HepG2 (cell line): Measurements from ENCODE around the gene TNFSF13. TPM values are rescaled to one million over a fixed set of nuclear protein-coding genes. Genes with fewer than 3 reads are reported as not detected.

Experiments used
- ATAC-seq: fragments of 200-7000 bp; cut with Tn5 transposase; 3 replicates; pipeline ENCODE4 v1.9.1; 2020; ENCODE audit warnings: mild to moderate bottlenecking, moderate library complexity
- BruUV-seq: library from RNA; stranded (reverse); fragments of 400-500 nt; replicated peaks from 2 replicates; lab custom pipeline; 2021; lab: Mats Ljungman, UMichigan
- CTCF ChIA-PET: fragments of 300-600 bp; formaldehyde crosslinking; extraction: SDS; loops from one replicate; lab custom pipeline; 2021; ENCODE audit warnings: low total read pairs, inconsistent platforms, low intra/inter-chr PET ratio; lab: Yijun Ruan, JAX
- POLR2A ChIA-PET: fragments of 350-600 bp; sonication (Branson Sonifier 250); formaldehyde crosslinking; loops from one replicate; lab custom pipeline; 2020; ENCODE audit warnings: antibody characterized with exemption, inconsistent platforms; lab: Yijun Ruan, JAX
- DNase-seq: peaks from one replicate; pipeline ENCODE4 v3.0.0-alpha.2; 2015; ENCODE audit warnings: low spot score
- FAIRE-seq: peaks from 3 replicates; lab custom pipeline; 2011; peaks lifted over from hg19 to GRCh38; lab: Jason Lieb, UNC
- H2AFZ ChIP-seq: one replicate; pipeline ENCODE4 v1.6.1; 2011; ENCODE audit warnings: low read length, inconsistent platforms
- H3K27ac ChIP-seq: fragments of 300-600 bp; 3 replicates; pipeline ENCODE4 v1.8.0; 2011; ENCODE audit warnings: mixed run types, mild to moderate bottlenecking, mixed read lengths, low read length, inconsistent platforms; ENCODE audit not compliant: insufficient read depth; ENCODE audit errors: extremely low read length
- H3K27me3 ChIP-seq, 2 experiments: fragments of 200-600 bp in 1 of 2; 2 replicates in 1 of 2; 3 replicates in 1 of 2; pipeline versions ENCODE4 v1.6.0 to v1.8.0; 2011; ENCODE audit warnings: low read length in 2 of 2, mild to moderate bottlenecking in 2 of 2, moderate library complexity in 2 of 2, inconsistent platforms in 1 of 2; ENCODE audit not compliant: insufficient read depth in 2 of 2, control insufficient read depth in 1 of 2
- H3K36me3 ChIP-seq, 2 experiments: fragments of 200-600 bp in 1 of 2; replicated peaks in 1 of 2; 2 replicates in 1 of 2; 3 replicates in 1 of 2; pipeline versions ENCODE4 v1.5.1 to v1.8.0; 2011; ENCODE audit warnings: low read length in 2 of 2, inconsistent platforms in 1 of 2; ENCODE audit not compliant: insufficient read depth in 2 of 2, control insufficient read depth in 1 of 2
- H3K4me1 ChIP-seq: 2 replicates; pipeline ENCODE4 v1.5.1; 2012; ENCODE audit warnings: low read length, inconsistent platforms; ENCODE audit not compliant: insufficient read depth
- H3K4me2 ChIP-seq: 2 replicates; pipeline ENCODE4 v1.6.0; 2011; ENCODE audit warnings: low read depth, low read length, inconsistent platforms
- H3K4me3 ChIP-seq, 3 experiments: fragments of 200-600 bp in 1 of 3; sonication (generic), shearing (Covaris generic) in 1 of 3; replicated peaks in 1 of 3; 2 replicates each; pipeline ENCODE4 v1.5.1; 2011 to 2016; ENCODE audit warnings: low read length in 3 of 3, inconsistent platforms in 2 of 3, low read depth in 2 of 3, mild to moderate bottlenecking in 2 of 3, control low read depth in 1 of 3, mixed read lengths in 1 of 3; ENCODE audit not compliant: insufficient read depth in 1 of 3
- H3K79me2 ChIP-seq: one replicate; pipeline ENCODE4 v1.6.1; 2011; ENCODE audit warnings: low read length, inconsistent platforms; ENCODE audit not compliant: insufficient read depth
- H3K9ac ChIP-seq: 2 replicates; pipeline ENCODE4 v1.6.0; 2011; ENCODE audit warnings: mild to moderate bottlenecking, low read depth, low read length, inconsistent platforms; ENCODE audit not compliant: insufficient read depth
- H3K9me3 ChIP-seq: 2 replicates; pipeline ENCODE4 v1.5.1; 2012; ENCODE audit warnings: mild to moderate bottlenecking, low read length
- H4K20me1 ChIP-seq: 2 replicates; pipeline ENCODE4 v1.6.0; 2011; ENCODE audit warnings: inconsistent platforms, mild to moderate bottlenecking, low read length, moderate library complexity; ENCODE audit not compliant: insufficient read depth
- CENPX ChIP-seq: sonication (generic); formaldehyde crosslinking; IDR thresholded peaks from 2 replicates; pipeline ENCODE4 v1.9.0; 2021; ENCODE audit warnings: mild to moderate bottlenecking, missing genetic modification reagents, moderate library complexity
- ETV5 ChIP-seq: IDR thresholded peaks from 2 replicates; pipeline ENCODE4 v1.6.1; 2018; ENCODE audit warnings: missing biosample characterization, missing genetic modification reagents, inconsistent platforms, borderline replicate concordance
- HMG20A ChIP-seq: IDR thresholded peaks from 2 replicates; pipeline ENCODE4 v1.6.1; 2016; ENCODE audit warnings: borderline replicate concordance
- NFRKB ChIP-seq: fragments of 450-650 bp; IDR thresholded peaks from 2 replicates; pipeline ENCODE4 v1.6.1; 2017
- PHF20 ChIP-seq: sonication (generic); formaldehyde crosslinking; IDR thresholded peaks from 2 replicates; pipeline ENCODE4 v1.5.0; 2020; ENCODE audit warnings: mild to moderate bottlenecking, missing genetic modification reagents
- SRSF4 ChIP-seq: fragments of 200-400 bp; formaldehyde crosslinking; IDR thresholded peaks from one replicate; pipeline ENCODE4 v1.6.1; 2018; ENCODE audit warnings: mild to moderate bottlenecking, low read depth, low read length, moderate library complexity; ENCODE audit not compliant: poor library complexity, severe bottlenecking
- TCF12 ChIP-seq, 2 experiments: fragments of 450-650 bp in 1 of 2; sonication (generic) in 1 of 2; formaldehyde crosslinking in 1 of 2; IDR thresholded peaks; 2 replicates each; pipeline versions ENCODE4 v1.6.1 to v1.8.0; 2017 to 2022; ENCODE audit warnings: antibody characterized with exemption in 1 of 2, mild to moderate bottlenecking in 1 of 2, missing genetic modification reagents in 1 of 2, moderate library complexity in 1 of 2
- U2AF1 ChIP-seq: fragments of 200-400 bp; formaldehyde crosslinking; optimal IDR thresholded peaks from 2 replicates; pipeline ENCODE3; 2017; ENCODE audit warnings: mild to moderate bottlenecking, low read depth, low read length
- XRCC5 ChIP-seq: fragments of 200-400 bp; formaldehyde crosslinking; optimal IDR thresholded peaks from 2 replicates; pipeline ENCODE3; 2017; ENCODE audit warnings: mild to moderate bottlenecking, low read length
- ZFP37 ChIP-seq: sonication (generic); formaldehyde crosslinking; IDR thresholded peaks from 2 replicates; pipeline ENCODE4 v1.4.0; 2020; ENCODE audit warnings: missing genetic modification reagents, borderline replicate concordance
- ZNF430 ChIP-seq: sonication (generic); formaldehyde crosslinking; IDR thresholded peaks from 2 replicates; pipeline ENCODE4 v1.9.0; 2021; ENCODE audit warnings: mild to moderate bottlenecking, missing genetic modification reagents
- ZNF431 ChIP-seq: sonication (generic); formaldehyde crosslinking; IDR thresholded peaks from 2 replicates; pipeline ENCODE4 v1.9.0; 2022; ENCODE audit warnings: missing genetic modification reagents, low read depth, mild to moderate bottlenecking, borderline replicate concordance
- ZNF572 ChIP-seq: sonication (generic); formaldehyde crosslinking; IDR thresholded peaks from 2 replicates; pipeline ENCODE4 v1.5.1; 2020; ENCODE audit warnings: mild to moderate bottlenecking, missing genetic modification reagents
- ZNF644 ChIP-seq: IDR thresholded peaks from 2 replicates; pipeline ENCODE4 v1.6.1; 2016; ENCODE audit warnings: low read depth
- ZNF713 ChIP-seq: sonication (generic); formaldehyde crosslinking; IDR thresholded peaks from 2 replicates; pipeline ENCODE4 v1.4.0; 2020; ENCODE audit warnings: mild to moderate bottlenecking, missing genetic modification reagents
- ZNF780A ChIP-seq: sonication (generic); formaldehyde crosslinking; IDR thresholded peaks from 2 replicates; pipeline ENCODE4 v1.8.0; 2022; ENCODE audit warnings: mild to moderate bottlenecking, missing genetic modification reagents, moderate library complexity
- WGBS: methylation state at CpG from one replicate; pipeline ENCODE4 v1.1.6; 2017; ENCODE audit warnings: low lambda C conversion rate; 5-methylcytosine and 5-hydroxymethylcytosine counted together
- in situ Hi-C: cut with HindIII; loops from 2 replicates; pipeline ENCODE4 v1.10.0; 2017; ENCODE audit warnings: low pct_unique_long_range_greater_than_20kb; ENCODE audit not compliant: extremely low pct_ligation_motif_present
- intact Hi-C: fragments of 100-400 bp; cut with micrococcal nuclease; formaldehyde crosslinking; loops from one replicate; pipeline ENCODE4 v1.10.0; 2022; ENCODE audit not compliant: unreplicated experiment
- polyA plus RNA-seq, 8 experiments: library from polyadenylated mRNA; depleted of rRNA in 3 of 8; stranded (reverse) in 7 of 8; unstranded in 1 of 8; fragments of >200 nt; fragmentation: Illumina TruSeq in 4 of 8; extraction: Trizol in 4 of 8; gene quantifications; 2 replicates each; pipeline versions ENCODE4 v1.2.1 to v1.2.3, GENCODE V29; 2011 to 2016; ENCODE audit warnings: low read depth in 4 of 8, missing spikeins in 1 of 8, mixed read lengths in 1 of 8; ENCODE audit not compliant: insufficient read depth in 1 of 8
- total RNA-seq, 5 experiments: library from RNA; depleted of rRNA; stranded (reverse); fragments of >200 nt; fragmentation: Illumina TruSeq; extraction: Trizol; gene quantifications; 2 replicates each; pipeline ENCODE4 v1.2.3, GENCODE V29; 2016; ENCODE audit warnings: low read depth in 1 of 5
- TF ChIP-seq, protein P1 (sequence below): IDR thresholded peaks from 2 replicates; pipeline ENCODE4 v1.6.1; 2016; ENCODE audit warnings: low read depth
- TF ChIP-seq, protein P2 (sequence below): IDR thresholded peaks from 2 replicates; pipeline ENCODE4 v1.6.1; 2016; ENCODE audit warnings: missing compliant biosample characterization, missing genetic modification reagents, borderline replicate concordance
- TF ChIP-seq, protein P3 (sequence below): sonication (generic); formaldehyde crosslinking; IDR thresholded peaks from 2 replicates; pipeline ENCODE4 v1.4.0; 2020; ENCODE audit warnings: mild to moderate bottlenecking, low read depth, missing genetic modification reagents

TNFSF13 gene
- total and polyA plus RNA-seq, 2 of the 13 experiments (the other 11 are each of a cell fraction or from before 2014, with no cell fraction given): 2.5 to 3.3 TPM

DNA sequence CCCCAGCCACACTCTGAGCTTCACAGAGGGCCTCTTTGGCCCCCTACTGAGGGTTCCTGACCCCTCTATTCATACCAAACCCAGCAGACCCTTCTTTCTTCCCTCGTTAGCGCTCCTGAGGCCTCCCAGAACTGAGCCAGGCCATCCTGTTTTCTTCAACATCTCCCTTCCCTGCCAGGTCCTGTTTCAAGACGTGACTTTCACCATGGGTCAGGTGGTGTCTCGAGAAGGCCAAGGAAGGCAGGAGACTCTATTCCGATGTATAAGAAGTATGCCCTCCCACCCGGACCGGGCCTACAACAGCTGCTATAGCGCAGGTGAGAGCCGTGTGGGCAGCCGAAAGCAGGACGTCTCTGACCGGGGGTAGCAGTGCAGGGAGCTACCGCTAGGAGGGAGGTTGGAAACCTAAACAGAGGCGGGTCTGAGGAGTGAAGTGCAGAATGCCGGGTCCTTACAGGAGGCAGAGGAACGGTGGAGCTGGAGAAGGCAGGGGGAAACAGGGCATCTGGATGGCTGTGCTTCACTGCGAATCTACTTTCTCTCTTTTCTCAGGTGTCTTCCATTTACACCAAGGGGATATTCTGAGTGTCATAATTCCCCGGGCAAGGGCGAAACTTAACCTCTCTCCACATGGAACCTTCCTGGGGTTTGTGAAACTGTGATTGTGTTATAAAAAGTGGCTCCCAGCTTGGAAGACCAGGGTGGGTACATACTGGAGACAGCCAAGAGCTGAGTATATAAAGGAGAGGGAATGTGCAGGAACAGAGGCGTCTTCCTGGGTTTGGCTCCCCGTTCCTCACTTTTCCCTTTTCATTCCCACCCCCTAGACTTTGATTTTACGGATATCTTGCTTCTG, 1.9 kb downstream of the TNFSF13 start:
- CTCF ChIA-PET: interaction anchor here (1.4 to 3.3 kb wide), 4 partner anchors 16 to 204 kb away, joined by 3 to 43 read pairs (median 16); no protein-coding TSS in a partner anchor
- H2AFZ ChIP-seq: no peak overlapping the region
- H4K20me1 ChIP-seq: no peaks in the 10 kb centered on the region
- no peaks in the 10 kb centered on the region; a peak in 1 of 5 replicates for H3K27me3 ChIP-seq
- BruUV-seq: no TSS peak
- intact Hi-C loops (loop anchor here (1.0 to 10.0 kb wide), 3 partner anchors 38 to 206 kb away; partner anchors contain the start of genes KCTD11 and TMEM95), in situ Hi-C loops (no loop called here)
- peaks cover 27% of the 10 kb centered on the region for H3K79me2 ChIP-seq
- ATAC-seq (peak; percentile 74), DNase-seq (peak; percentile 64), FAIRE-seq (peak; percentile 81)
- peak overlapping the region; percentile 4 for H3K27ac ChIP-seq
- no peaks in the 10 kb centered on the region for H3K9me3 ChIP-seq
- peaks cover 7 to 17% of the 10 kb centered on the region in 2 experiments for H3K36me3 ChIP-seq
- POLR2A ChIA-PET: interaction anchor here (0.5 to 4.8 kb wide), 20 partner anchors 8 to 231 kb away, joined by 3 to 33 read pairs (median 7); partner anchors contain the start of genes CD68, MPDU1, NEURL4 and POLR2A
- WGBS: 21% methylated on average over 22 of the region's 22 CpGs
- peak overlapping the region; percentile 58 for H3K9ac ChIP-seq
- H3K4me2 ChIP-seq: peak overlapping the region; percentile 91
- peak overlapping the region; percentile 11 to 92 (median 49) for H3K4me3 ChIP-seq
- H3K4me1 ChIP-seq: peaks cover 67% of the 10 kb centered on the region
- TF ChIP-seq ZNF713 (no peak), TCF12 (IDR thresholded peaks at IDR 0.05) (no peak), TCF12 (CRISPR knock-in tag; IDR thresholded peaks at IDR 0.05) (0 out of 2 replicates have a peak, but pooled peaks have one; percentile 11), SRSF4 (no peak), NFRKB (no peak), CENPX (CRISPR knock-in tag) (no peak), ZNF644 (CRISPR knock-in tag) (no peak), ZNF430 (no peak), ETV5 (CRISPR knock-in tag) (no peak), U2AF1 (peak; percentile 23), XRCC5 (no peak), HMG20A (CRISPR knock-in tag) (no peak), ZNF431 (no peak), ZNF572 (CRISPR knock-in tag) (0 out of 2 replicates have a peak, but pooled peaks have one; percentile 38), ZNF780A (CRISPR knock-in tag) (no peak), ZFP37 (CRISPR knock-in tag) (no peak), PHF20 (CRISPR knock-in tag) (no peak)
- TF ChIP-seq, protein P1, sequence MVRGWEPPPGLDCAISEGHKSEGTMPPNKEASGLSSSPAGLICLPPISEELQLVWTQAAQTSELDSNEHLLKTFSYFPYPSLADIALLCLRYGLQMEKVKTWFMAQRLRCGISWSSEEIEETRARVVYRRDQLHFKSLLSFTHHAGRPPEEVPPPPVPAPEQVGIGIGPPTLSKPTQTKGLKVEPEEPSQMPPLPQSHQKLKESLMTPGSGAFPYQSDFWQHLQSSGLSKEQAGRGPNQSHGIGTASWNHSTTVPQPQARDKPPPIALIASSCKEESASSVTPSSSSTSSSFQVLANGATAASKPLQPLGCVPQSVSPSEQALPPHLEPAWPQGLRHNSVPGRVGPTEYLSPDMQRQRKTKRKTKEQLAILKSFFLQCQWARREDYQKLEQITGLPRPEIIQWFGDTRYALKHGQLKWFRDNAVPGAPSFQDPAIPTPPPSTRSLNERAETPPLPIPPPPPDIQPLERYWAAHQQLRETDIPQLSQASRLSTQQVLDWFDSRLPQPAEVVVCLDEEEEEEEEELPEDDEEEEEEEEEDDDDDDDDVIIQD (CRISPR knock-in tag): no peak
- TF ChIP-seq, protein P2, sequence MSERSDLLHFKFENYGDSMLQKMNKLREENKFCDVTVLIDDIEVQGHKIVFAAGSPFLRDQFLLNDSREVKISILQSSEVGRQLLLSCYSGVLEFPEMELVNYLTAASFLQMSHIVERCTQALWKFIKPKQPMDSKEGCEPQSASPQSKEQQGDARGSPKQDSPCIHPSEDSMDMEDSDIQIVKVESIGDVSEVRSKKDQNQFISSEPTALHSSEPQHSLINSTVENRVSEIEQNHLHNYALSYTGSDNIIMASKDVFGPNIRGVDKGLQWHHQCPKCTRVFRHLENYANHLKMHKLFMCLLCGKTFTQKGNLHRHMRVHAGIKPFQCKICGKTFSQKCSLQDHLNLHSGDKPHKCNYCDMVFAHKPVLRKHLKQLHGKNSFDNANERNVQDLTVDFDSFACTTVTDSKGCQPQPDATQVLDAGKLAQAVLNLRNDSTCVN (CRISPR knock-in tag): no peak
- TF ChIP-seq, protein P3, sequence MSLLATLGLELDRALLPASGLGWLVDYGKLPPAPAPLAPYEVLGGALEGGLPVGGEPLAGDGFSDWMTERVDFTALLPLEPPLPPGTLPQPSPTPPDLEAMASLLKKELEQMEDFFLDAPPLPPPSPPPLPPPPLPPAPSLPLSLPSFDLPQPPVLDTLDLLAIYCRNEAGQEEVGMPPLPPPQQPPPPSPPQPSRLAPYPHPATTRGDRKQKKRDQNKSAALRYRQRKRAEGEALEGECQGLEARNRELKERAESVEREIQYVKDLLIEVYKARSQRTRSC (CRISPR knock-in tag): no peak
